Activated naive CD8-positive, alpha-beta T cell treated with anti-CD3 and anti-CD28 coated beads, Interleukin-2, amount 10 ng/mL, durations not matched to agents 7 days and 5 days (primary cell): ENCODE measurements around the gene PHAF1. TPM values are rescaled to one million over a fixed set of nuclear protein-coding genes. Genes with fewer than 3 reads are reported as not detected.
A peak's percentile ranks its signal among the peaks of the same experiment; 100 is the strongest.

Experiments
- ATAC-seq: fragments of 150-1000 bp; cut with Tn5 transposase; one replicate; pipeline ENCODE4 v1.10.0; 2021; ENCODE audit warnings: low read depth, moderate library complexity
- POLR2A ChIA-PET: fragments of 350-600 bp; sonication (Branson Sonifier 250); formaldehyde crosslinking; loops from one replicate; lab custom pipeline; 2021; ENCODE audit warnings: antibody characterized with exemption; lab: Charles Lee
- DNase-seq: peaks from one replicate; pipeline ENCODE4 v3.0.0; 2021
- H3K27ac Mint-ChIP-seq: one replicate; pipeline ENCODE4 v1.8.0; 2022; ENCODE audit warnings: mild to moderate bottlenecking, mixed read lengths
- H3K27me3 Mint-ChIP-seq: one replicate; pipeline ENCODE4 v1.8.0; 2022; ENCODE audit warnings: mild to moderate bottlenecking, moderate library complexity, mixed read lengths
- H3K36me3 Mint-ChIP-seq: one replicate; pipeline ENCODE4 v1.8.0; 2021; ENCODE audit warnings: mild to moderate bottlenecking, mixed read lengths
- H3K4me1 Mint-ChIP-seq: one replicate; pipeline ENCODE4 v1.8.0; 2021; ENCODE audit warnings: mixed read lengths
- H3K4me3 Mint-ChIP-seq: one replicate; pipeline ENCODE4 v1.8.0; 2022; ENCODE audit warnings: mild to moderate bottlenecking, moderate library complexity, mixed read lengths
- H3K9me3 Mint-ChIP-seq: one replicate; pipeline ENCODE4 v1.8.0; 2021; ENCODE audit warnings: mixed read lengths
- total RNA-seq, 2 experiments: library from RNA; stranded (reverse); gene quantifications; one replicate each; pipeline ENCODE4 v1.2.3, GENCODE V29; 2021

PHAF1 gene
- total RNA-seq: 10 to 100 TPM; 16.6 to 17.3 TPM

- Mint-ChIP-seq H3K27ac (peak within 1 kb of the TSS; percentile 71), H3K9me3 (no peaks in the 10 kb centered on the region), H3K36me3 (peaks cover 7% of the 10 kb centered on the region), H3K4me3 (peak within 1 kb of the TSS; percentile 97), H3K27me3 (no peaks in the 10 kb centered on the region), H3K4me1 (peaks cover 26% of the 10 kb centered on the region)
- ATAC-seq (peak; percentile 95), DNase-seq (peak; percentile 99)
- POLR2A ChIA-PET: interaction anchor here (0.7 to 1.5 kb wide), 4 partner anchors 8 to 131 kb away, joined by 3 to 7 read pairs (median 4); no protein-coding TSS in a partner anchor
These were observed at the start of gene PHAF1 for GRCh38 chr16:67109407-67110135. TSS of gene PHAF1 (plus strand) at chr16:67109941. CDS start at chr16:67110176, 235 bp downstream.

- DNase-seq: no peak
- H3K9me3 Mint-ChIP-seq: no peaks in the 10 kb centered on the region
- peaks cover 24% of the 10 kb centered on the region for H3K36me3 Mint-ChIP-seq
- no peaks in the 10 kb centered on the region for H3K27me3 Mint-ChIP-seq
- POLR2A ChIA-PET: interaction anchor here (0.9 kb wide), 1 partner anchor 35 kb away, joined by 3 read pairs; no protein-coding TSS in a partner anchor
- peaks cover 10% of the 10 kb centered on the region for H3K4me1 Mint-ChIP-seq
- no peak for ATAC-seq
- H3K4me3 Mint-ChIP-seq: peak overlapping the region; percentile 39
- H3K27ac Mint-ChIP-seq: peak overlapping the region; percentile 52
These were observed 46.7 kb upstream of the PHAF1 start for GRCh38 chr16:67063008-67063407.

DNA sequence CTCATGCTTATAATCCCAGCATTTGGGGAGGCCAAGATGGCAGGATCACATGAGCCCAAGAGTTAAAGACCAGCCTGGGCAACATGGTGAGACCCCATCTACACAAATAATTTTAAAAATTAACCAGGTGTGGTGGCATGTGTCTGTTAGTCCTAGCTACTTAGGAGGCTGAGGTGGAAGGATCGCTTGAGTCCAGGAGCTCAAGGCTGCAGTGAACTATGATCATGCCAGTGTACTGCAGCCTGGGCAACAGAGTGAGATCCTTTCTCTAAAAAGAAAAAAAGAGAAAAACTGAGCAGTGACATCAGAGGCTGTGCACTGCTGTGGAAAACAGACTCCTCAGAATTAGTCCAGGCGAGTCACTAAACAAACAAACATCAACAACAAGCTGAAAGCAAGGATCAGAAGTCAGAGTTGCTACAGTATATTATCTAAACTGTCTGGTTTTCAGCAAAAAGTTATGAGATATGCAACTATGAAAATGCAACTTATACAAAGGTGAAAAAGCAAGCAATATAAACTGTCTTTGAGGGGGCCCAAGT, 41.5 kb upstream of the PHAF1 start:
- Mint-ChIP-seq H3K4me3 (no peak overlapping the region), H3K27me3 (no peaks in the 10 kb centered on the region), H3K9me3 (no peaks in the 10 kb centered on the region), H3K27ac (no peak overlapping the region), H3K36me3 (peaks cover 23% of the 10 kb centered on the region), H3K4me1 (peaks cover 2% of the 10 kb centered on the region)
- DNase-seq: no peak
- no peak for ATAC-seq
- POLR2A ChIA-PET: interaction anchor here (0.6 kb wide), 1 partner anchor 34 kb away, joined by 4 read pairs; no protein-coding TSS in a partner anchor

- DNase-seq (no peak), ATAC-seq (no peak)
- H3K27ac Mint-ChIP-seq: no peak overlapping the region
- no peaks in the 10 kb centered on the region for H3K4me1 Mint-ChIP-seq
- H3K4me3 Mint-ChIP-seq: no peak overlapping the region
- H3K27me3 Mint-ChIP-seq: no peaks in the 10 kb centered on the region
- POLR2A ChIA-PET: no interaction called here
- H3K36me3 Mint-ChIP-seq: peaks cover 25% of the 10 kb centered on the region
- H3K9me3 Mint-ChIP-seq: no peaks in the 10 kb centered on the region
These were observed 38.2 kb upstream of the PHAF1 start for GRCh38 chr16:67071476-67072048.

GRCh38 chr16:67075331-67075730, 34.4 kb upstream of the PHAF1 start:
- Mint-ChIP-seq H3K36me3 (peaks cover 19% of the 10 kb centered on the region), H3K27ac (no peak overlapping the region), H3K9me3 (no peaks in the 10 kb centered on the region), H3K4me3 (no peak overlapping the region), H3K4me1 (peaks cover 6% of the 10 kb centered on the region), H3K27me3 (no peaks in the 10 kb centered on the region)
- DNase-seq: no peak
- ATAC-seq: no peak
- POLR2A ChIA-PET: no interaction called here

- H3K36me3 Mint-ChIP-seq: peaks cover 23% of the 10 kb centered on the region
- DNase-seq (no peak), ATAC-seq (no peak)
- POLR2A ChIA-PET: no interaction called here
- H3K27me3 Mint-ChIP-seq: no peaks in the 10 kb centered on the region
- no peak overlapping the region for H3K27ac Mint-ChIP-seq
- peaks cover 9% of the 10 kb centered on the region for H3K4me1 Mint-ChIP-seq
- H3K9me3 Mint-ChIP-seq: no peaks in the 10 kb centered on the region
- no peak overlapping the region for H3K4me3 Mint-ChIP-seq
These were observed 31.9 kb upstream of the PHAF1 start for GRCh38 chr16:67077871-67078270.

DNA sequence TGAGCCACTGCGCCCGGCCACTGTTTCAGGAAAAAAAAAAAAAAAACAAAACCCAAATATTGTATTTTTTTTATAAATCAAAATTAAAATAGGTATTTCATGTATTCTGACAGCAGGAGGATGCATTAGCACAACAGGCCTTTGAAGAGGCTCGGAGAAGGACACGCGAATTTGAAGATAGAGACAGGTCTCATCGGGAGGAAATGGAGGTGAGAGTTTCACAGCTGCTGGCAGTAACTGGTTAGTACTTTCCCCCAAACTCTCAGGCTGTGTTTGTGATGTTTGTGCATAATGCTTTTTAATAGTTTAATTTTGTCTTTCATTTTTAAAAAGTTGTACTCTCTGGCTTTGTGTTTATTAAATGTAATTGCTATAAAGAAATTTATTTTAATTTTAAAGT, 27.6 kb upstream of the PHAF1 start:
- peaks cover 12% of the 10 kb centered on the region for H3K4me1 Mint-ChIP-seq
- DNase-seq (no peak), ATAC-seq (no peak)
- H3K4me3 Mint-ChIP-seq: no peak overlapping the region
- no peaks in the 10 kb centered on the region for H3K27me3 Mint-ChIP-seq
- no peaks in the 10 kb centered on the region for H3K9me3 Mint-ChIP-seq
- peaks cover 30% of the 10 kb centered on the region for H3K36me3 Mint-ChIP-seq
- no peak overlapping the region for H3K27ac Mint-ChIP-seq
- POLR2A ChIA-PET: no interaction called here

DNA sequence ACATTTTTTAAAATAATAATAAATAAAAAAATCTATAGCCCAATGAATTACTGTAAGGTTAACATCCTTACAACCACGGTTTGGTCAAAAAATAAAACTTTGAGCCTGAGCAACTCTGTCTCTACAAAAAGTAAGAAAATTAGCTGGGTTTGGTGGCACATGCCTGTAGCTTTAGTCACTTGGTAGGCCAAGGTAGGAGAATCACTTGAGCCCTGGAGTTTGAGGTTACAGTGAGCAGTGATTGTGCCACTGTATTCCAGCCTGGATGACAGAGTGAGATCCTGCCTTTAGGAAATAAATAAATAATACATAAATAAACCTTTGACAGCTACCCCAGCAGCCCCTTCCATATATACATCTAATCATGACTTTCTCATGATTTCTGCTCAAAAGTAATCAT, 26.9 kb upstream of the PHAF1 start:
- no peak overlapping the region for H3K27ac Mint-ChIP-seq
- H3K9me3 Mint-ChIP-seq: no peaks in the 10 kb centered on the region

DNA sequence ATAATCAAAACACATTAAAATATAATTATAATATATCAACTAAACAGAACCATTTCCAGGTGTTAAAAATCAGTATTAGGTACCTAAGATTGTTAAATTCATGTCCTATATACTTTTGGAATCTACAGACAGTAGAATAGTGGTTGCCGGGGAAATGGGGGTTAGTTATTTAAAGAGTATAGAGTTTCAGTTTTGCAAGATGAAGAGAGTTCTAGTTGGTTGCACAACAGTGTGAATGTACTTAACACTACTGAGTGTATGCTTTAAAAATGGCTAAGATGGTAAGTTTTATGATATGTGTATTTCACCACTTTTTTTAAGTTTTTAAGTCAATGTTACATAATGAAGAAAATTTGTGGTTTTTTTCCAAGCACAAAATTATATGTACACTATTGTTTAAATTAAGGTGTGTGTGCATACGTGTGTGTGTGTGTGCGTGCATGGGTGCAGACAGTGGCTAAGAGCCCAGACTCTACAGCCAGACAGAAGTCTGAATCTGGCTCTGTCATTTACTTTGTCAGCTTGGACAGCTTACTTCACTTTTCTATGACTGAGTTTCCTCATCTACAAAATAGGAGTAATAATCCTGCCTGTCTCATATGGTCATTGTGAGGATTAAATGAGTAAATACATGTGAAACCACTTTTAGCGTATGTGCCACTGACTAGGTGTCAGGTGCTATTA, 25.3 kb upstream of the PHAF1 start:
- no peak overlapping the region for H3K4me3 Mint-ChIP-seq
- H3K4me1 Mint-ChIP-seq: peaks cover 12% of the 10 kb centered on the region
- ATAC-seq: no peak
- no peak overlapping the region for H3K27ac Mint-ChIP-seq
- no peaks in the 10 kb centered on the region for H3K9me3 Mint-ChIP-seq
- H3K36me3 Mint-ChIP-seq: peaks cover 29% of the 10 kb centered on the region
- DNase-seq: no peak
- H3K27me3 Mint-ChIP-seq: no peaks in the 10 kb centered on the region
- POLR2A ChIA-PET: no interaction called here

More for the DNA sequence above, 26.9 kb upstream of the PHAF1 start:
- ATAC-seq (no peak), DNase-seq (no peak)
- Mint-ChIP-seq H3K4me1 (peaks cover 12% of the 10 kb centered on the region), H3K4me3 (no peak overlapping the region), H3K36me3 (peaks cover 29% of the 10 kb centered on the region), H3K27me3 (no peaks in the 10 kb centered on the region)
- POLR2A ChIA-PET: interaction anchor here (0.7 kb wide), 1 partner anchor 133 kb away, joined by 3 read pairs; no protein-coding TSS in a partner anchor

GRCh38 chr16:67086822-67087221, 22.9 kb upstream of the PHAF1 start:
- no peaks in the 10 kb centered on the region for H3K9me3 Mint-ChIP-seq
- H3K36me3 Mint-ChIP-seq: peaks cover 25% of the 10 kb centered on the region
- no peak overlapping the region for H3K4me3 Mint-ChIP-seq
- ATAC-seq (no peak), DNase-seq (no peak)
- H3K27me3 Mint-ChIP-seq: no peaks in the 10 kb centered on the region
- POLR2A ChIA-PET: no interaction called here
- peaks cover 4% of the 10 kb centered on the region for H3K4me1 Mint-ChIP-seq
- H3K27ac Mint-ChIP-seq: peak overlapping the region; percentile 8

DNA sequence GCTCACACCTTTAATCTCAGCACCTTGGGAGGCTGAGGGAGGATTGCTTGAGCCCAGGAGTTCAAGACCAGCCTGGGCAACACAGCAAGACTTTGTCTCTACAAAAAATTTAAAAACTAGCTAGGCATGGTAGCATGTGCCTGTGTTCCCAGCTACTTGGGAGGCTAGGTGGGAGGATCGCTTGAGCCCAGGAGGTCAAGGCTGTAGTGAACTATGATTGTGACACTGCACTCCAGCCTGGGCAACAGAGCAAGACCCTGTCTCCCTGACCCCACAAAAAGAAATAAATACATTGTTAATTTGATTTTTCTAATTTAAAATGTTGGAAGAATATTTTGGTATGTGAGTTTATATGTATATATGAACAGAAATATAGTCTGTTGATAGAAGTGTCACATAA, 22.4 kb upstream of the PHAF1 start:
- Mint-ChIP-seq H3K9me3 (no peaks in the 10 kb centered on the region), H3K27ac (no peak overlapping the region), H3K27me3 (no peaks in the 10 kb centered on the region), H3K4me3 (no peak overlapping the region), H3K4me1 (peaks cover 4% of the 10 kb centered on the region), H3K36me3 (peaks cover 26% of the 10 kb centered on the region)
- ATAC-seq (no peak), DNase-seq (no peak)
- POLR2A ChIA-PET: no interaction called here

GRCh38 chr16:67087803-67088202, 21.9 kb upstream of the PHAF1 start:
- Mint-ChIP-seq H3K4me1 (peaks cover 4% of the 10 kb centered on the region), H3K36me3 (peaks cover 26% of the 10 kb centered on the region), H3K9me3 (no peaks in the 10 kb centered on the region), H3K27ac (no peak overlapping the region), H3K4me3 (no peak overlapping the region), H3K27me3 (no peaks in the 10 kb centered on the region)
- ATAC-seq (no peak), DNase-seq (no peak)
- POLR2A ChIA-PET: no interaction called here

DNA sequence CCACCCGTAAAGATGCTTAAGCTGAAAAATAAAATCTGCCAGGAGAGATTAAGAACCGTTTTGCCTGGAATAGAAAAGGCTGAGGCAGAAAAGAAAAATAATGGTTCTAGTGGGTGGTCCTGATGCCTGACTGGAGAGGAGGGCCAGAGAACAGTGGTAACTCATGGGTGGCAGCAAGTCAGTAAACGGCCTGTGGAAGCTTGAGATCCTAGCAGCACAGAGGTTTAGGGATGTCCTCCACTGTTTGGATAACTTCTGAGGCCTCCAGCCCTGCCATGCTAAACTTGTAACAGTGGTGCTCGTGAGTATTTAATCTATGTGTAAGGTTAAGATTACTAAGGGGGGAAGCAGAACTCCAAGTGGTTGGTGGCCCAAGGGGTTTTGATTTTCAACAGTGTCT, 21.2 kb upstream of the PHAF1 start:
- peaks cover 4% of the 10 kb centered on the region for H3K4me1 Mint-ChIP-seq
- no peak overlapping the region for H3K27ac Mint-ChIP-seq
- no peaks in the 10 kb centered on the region for H3K9me3 Mint-ChIP-seq
- no peak overlapping the region for H3K4me3 Mint-ChIP-seq
- no peak for ATAC-seq
- POLR2A ChIA-PET: no interaction called here
- H3K36me3 Mint-ChIP-seq: peaks cover 26% of the 10 kb centered on the region
- no peak for DNase-seq
- no peaks in the 10 kb centered on the region for H3K27me3 Mint-ChIP-seq
